ENCODE results near the gene SLC2A4. TPM values are rescaled to one million over a fixed set of nuclear protein-coding genes. Genes with fewer than 3 reads are reported as not detected.

Gene SLC2A4
- total and polyA plus RNA-seq, 5 donors from 2014 or later, result not detected

GRCh38 chr17:7304179-7304578 is 22.7 kb downstream of the SLC2A4 start:
- no peaks in the 10 kb centered on the region for H3K36me3 ChIP-seq (ENCODE audit: control insufficient read depth, insufficient read depth, low read length)
- Mint-ChIP-seq H3K27me3 (peaks cover 17% of the 10 kb centered on the region), H3K9me3 (peaks cover 0 to 2% (median 0%) of the 10 kb centered on the region in 7 donors), H3K27ac (no peak overlapping the region), H3K4me3 (no peak overlapping the region), H3K4me1 (peaks cover 0 to 15% (median 7%) of the 10 kb centered on the region in 4 donors), H3K36me3 (peaks cover 2% of the 10 kb centered on the region)
- H3K9me3 ChIP-seq (ENCODE audit: control insufficient read depth in 2 of 2, low read length in 2 of 2), result no peaks in the 10 kb centered on the region
- ATAC-seq (ENCODE audit: low read depth in 2 of 2) (no peak), DNase-seq (no peak)
- no peak overlapping the region for H3K27ac ChIP-seq (ENCODE audit: insufficient read depth, low read length, poor library complexity, severe bottlenecking)
- H3K4me1 ChIP-seq (ENCODE audit: control insufficient read depth, insufficient read depth, low read length, poor library complexity, severe bottlenecking), result peaks cover 21% of the 10 kb centered on the region
- no peak overlapping the region for H3K4me3 ChIP-seq (ENCODE audit: low read depth, low read length)
- peaks cover 2% of the 10 kb centered on the region for H3K27me3 ChIP-seq (ENCODE audit: control insufficient read depth, insufficient read depth, low read length)

GRCh38 chr17:7306911-7307685 is 25.6 kb downstream of the SLC2A4 start, which contains the start of gene EIF5A:
EIF5A (plus strand) TSS chr17:7307628; CDS start chr17:7309636, 2,008 bp downstream.
- Histone ChIP-seq H3K9me3 (ENCODE audit: control insufficient read depth in 2 of 2, low read length in 2 of 2) (no peaks in the 10 kb centered on the region), H3K4me3 (ENCODE audit: low read depth, low read length) (peak within 1 kb of the TSS; percentile 97), H3K27me3 (ENCODE audit: control insufficient read depth, insufficient read depth, low read length) (no peaks in the 10 kb centered on the region), H3K27ac (ENCODE audit: insufficient read depth, low read length, poor library complexity, severe bottlenecking) (peak within 1 kb of the TSS; percentile 100), H3K4me1 (ENCODE audit: control insufficient read depth, insufficient read depth, low read length, poor library complexity, severe bottlenecking) (peaks cover 46% of the 10 kb centered on the region), H3K36me3 (ENCODE audit: control insufficient read depth, insufficient read depth, low read length) (peaks cover 28% of the 10 kb centered on the region)
- H3K27ac Mint-ChIP-seq, result peak within 1 kb of the TSS; percentile 99 to 100 (median 99)
- peaks cover 0 to 2% (median 0%) of the 10 kb centered on the region in 7 donors for H3K9me3 Mint-ChIP-seq
- ATAC-seq (ENCODE audit: low read depth in 2 of 2), result peak; percentile 78 to 80
- peak; percentile 100 for DNase-seq
- H3K4me3 Mint-ChIP-seq, result peak within 1 kb of the TSS; percentile 93 to 98 (median 96)
- peaks cover 6 to 40% (median 27%) of the 10 kb centered on the region in 4 donors for H3K4me1 Mint-ChIP-seq
- peaks cover 25% of the 10 kb centered on the region for H3K36me3 Mint-ChIP-seq
- H3K27me3 Mint-ChIP-seq, result peaks cover 8% of the 10 kb centered on the region

- H3K36me3 Mint-ChIP-seq, result peaks cover 31% of the 10 kb centered on the region
- no peak for ATAC-seq (ENCODE audit: low read depth in 2 of 2)
- peaks cover 6% of the 10 kb centered on the region for H3K27me3 Mint-ChIP-seq
- peak overlapping the region; percentile 93 to 98 (median 96) for H3K4me3 Mint-ChIP-seq
- Histone ChIP-seq H3K27me3 (ENCODE audit: control insufficient read depth, insufficient read depth, low read length) (no peaks in the 10 kb centered on the region), H3K4me3 (ENCODE audit: low read depth, low read length) (peak overlapping the region; percentile 97), H3K36me3 (ENCODE audit: control insufficient read depth, insufficient read depth, low read length) (peaks cover 36% of the 10 kb centered on the region), H3K4me1 (ENCODE audit: control insufficient read depth, insufficient read depth, low read length, poor library complexity, severe bottlenecking) (peaks cover 53% of the 10 kb centered on the region), H3K27ac (ENCODE audit: insufficient read depth, low read length, poor library complexity, severe bottlenecking) (peak overlapping the region; percentile 100), H3K9me3 (ENCODE audit: control insufficient read depth in 2 of 2, low read length in 2 of 2) (no peaks in the 10 kb centered on the region)
- H3K4me1 Mint-ChIP-seq, result peaks cover 6 to 48% (median 30%) of the 10 kb centered on the region in 4 donors
- H3K27ac Mint-ChIP-seq, result peak overlapping the region; percentile 99 to 100 (median 99)
- DNase-seq, result peak in 2 of 3 donors; percentile 56 to 61
- peaks cover 0 to 2% (median 0%) of the 10 kb centered on the region in 7 donors for H3K9me3 Mint-ChIP-seq
These were observed 26.4 kb downstream of the SLC2A4 start for GRCh38 chr17:7307686-7308624.

- Histone ChIP-seq H3K27ac (ENCODE audit: insufficient read depth, low read length, poor library complexity, severe bottlenecking) (peak overlapping the region; percentile 100), H3K9me3 (ENCODE audit: control insufficient read depth in 2 of 2, low read length in 2 of 2) (no peaks in the 10 kb centered on the region), H3K4me1 (ENCODE audit: control insufficient read depth, insufficient read depth, low read length, poor library complexity, severe bottlenecking) (peaks cover 60% of the 10 kb centered on the region), H3K36me3 (ENCODE audit: control insufficient read depth, insufficient read depth, low read length) (peaks cover 44% of the 10 kb centered on the region), H3K27me3 (ENCODE audit: control insufficient read depth, insufficient read depth, low read length) (no peaks in the 10 kb centered on the region), H3K4me3 (ENCODE audit: low read depth, low read length) (peak overlapping the region; percentile 97)
- Mint-ChIP-seq H3K36me3 (peaks cover 35% of the 10 kb centered on the region), H3K27me3 (peaks cover 6% of the 10 kb centered on the region), H3K9me3 (peaks cover 0 to 2% (median 0%) of the 10 kb centered on the region in 7 donors), H3K4me3 (peak overlapping the region; percentile 89 to 98 (median 95)), H3K4me1 (peaks cover 6 to 57% (median 32%) of the 10 kb centered on the region in 4 donors), H3K27ac (peak overlapping the region; percentile 94 to 99 (median 98))
- peak; percentile 22 to 29 for ATAC-seq (ENCODE audit: low read depth in 2 of 2)
- DNase-seq, result peak; percentile 85 to 95 (median 91)
These were observed 27.3 kb downstream of the SLC2A4 start for GRCh38 chr17:7308625-7309433.

GRCh38 chr17:7309628-7310027 is 28.1 kb downstream of the SLC2A4 start:
- ATAC-seq (ENCODE audit: low read depth in 2 of 2), result no peak
- peak overlapping the region; percentile 97 to 99 (median 98) for H3K27ac Mint-ChIP-seq

GRCh38 chr17:7311110-7311705 is 29.7 kb downstream of the SLC2A4 start:
- peak overlapping the region; percentile 97 for H3K4me3 ChIP-seq (ENCODE audit: low read depth, low read length)
- Mint-ChIP-seq H3K36me3 (peaks cover 39% of the 10 kb centered on the region), H3K4me3 (peak overlapping the region in 3 of 4 donors; percentile 39 to 98 (median 97)), H3K27ac (peak overlapping the region in 2 of 3 donors; percentile 98 to 99), H3K4me1 (peaks cover 6 to 74% (median 38%) of the 10 kb centered on the region in 4 donors), H3K27me3 (peaks cover 6% of the 10 kb centered on the region), H3K9me3 (peaks cover 0 to 2% (median 0%) of the 10 kb centered on the region in 7 donors)
- ATAC-seq (ENCODE audit: low read depth in 2 of 2) (no peak), DNase-seq (no peak)
- peaks cover 49% of the 10 kb centered on the region for H3K36me3 ChIP-seq (ENCODE audit: control insufficient read depth, insufficient read depth, low read length)
- no peaks in the 10 kb centered on the region for H3K27me3 ChIP-seq (ENCODE audit: control insufficient read depth, insufficient read depth, low read length)
- H3K9me3 ChIP-seq (ENCODE audit: control insufficient read depth in 2 of 2, low read length in 2 of 2), result no peaks in the 10 kb centered on the region
- H3K27ac ChIP-seq (ENCODE audit: insufficient read depth, low read length, poor library complexity, severe bottlenecking), result peak overlapping the region; percentile 100
- H3K4me1 ChIP-seq (ENCODE audit: control insufficient read depth, insufficient read depth, low read length, poor library complexity, severe bottlenecking), result peaks cover 75% of the 10 kb centered on the region

More at GRCh38 chr17:7309628-7310027, 28.1 kb downstream of the SLC2A4 start:
- H3K36me3 Mint-ChIP-seq, result peaks cover 39% of the 10 kb centered on the region
- Histone ChIP-seq H3K4me1 (ENCODE audit: control insufficient read depth, insufficient read depth, low read length, poor library complexity, severe bottlenecking) (peaks cover 68% of the 10 kb centered on the region), H3K9me3 (ENCODE audit: control insufficient read depth in 2 of 2, low read length in 2 of 2) (no peaks in the 10 kb centered on the region), H3K36me3 (ENCODE audit: control insufficient read depth, insufficient read depth, low read length) (peaks cover 49% of the 10 kb centered on the region), H3K27me3 (ENCODE audit: control insufficient read depth, insufficient read depth, low read length) (no peaks in the 10 kb centered on the region), H3K27ac (ENCODE audit: insufficient read depth, low read length, poor library complexity, severe bottlenecking) (peak overlapping the region; percentile 100), H3K4me3 (ENCODE audit: low read depth, low read length) (peak overlapping the region; percentile 97)
- H3K4me3 Mint-ChIP-seq, result peak overlapping the region; percentile 89 to 98 (median 95)
- DNase-seq, result no peak
- peaks cover 6% of the 10 kb centered on the region for H3K27me3 Mint-ChIP-seq
- H3K9me3 Mint-ChIP-seq, result peaks cover 0 to 2% (median 0%) of the 10 kb centered on the region in 7 donors
- H3K4me1 Mint-ChIP-seq, result peaks cover 6 to 65% (median 38%) of the 10 kb centered on the region in 4 donors

Measured in CD4-positive, CD25-positive, alpha-beta regulatory T cell (primary cell).